HL-60/S4 treated with phorbol 12-myristate 13-acetate at 8.2 ng/mL for 4 days and 3 days (cell line): ENCODE data around the gene LRCH4.

Experiments
- in situ Hi-C: fragments of 300-500 bp; cut with MboI; formaldehyde crosslinking; loops from 2 replicates; pipeline ENCODE4 v1.15.0; 2022; ENCODE audit warnings: low sequenced_read_pairs

LRCH4 gene, protein sequence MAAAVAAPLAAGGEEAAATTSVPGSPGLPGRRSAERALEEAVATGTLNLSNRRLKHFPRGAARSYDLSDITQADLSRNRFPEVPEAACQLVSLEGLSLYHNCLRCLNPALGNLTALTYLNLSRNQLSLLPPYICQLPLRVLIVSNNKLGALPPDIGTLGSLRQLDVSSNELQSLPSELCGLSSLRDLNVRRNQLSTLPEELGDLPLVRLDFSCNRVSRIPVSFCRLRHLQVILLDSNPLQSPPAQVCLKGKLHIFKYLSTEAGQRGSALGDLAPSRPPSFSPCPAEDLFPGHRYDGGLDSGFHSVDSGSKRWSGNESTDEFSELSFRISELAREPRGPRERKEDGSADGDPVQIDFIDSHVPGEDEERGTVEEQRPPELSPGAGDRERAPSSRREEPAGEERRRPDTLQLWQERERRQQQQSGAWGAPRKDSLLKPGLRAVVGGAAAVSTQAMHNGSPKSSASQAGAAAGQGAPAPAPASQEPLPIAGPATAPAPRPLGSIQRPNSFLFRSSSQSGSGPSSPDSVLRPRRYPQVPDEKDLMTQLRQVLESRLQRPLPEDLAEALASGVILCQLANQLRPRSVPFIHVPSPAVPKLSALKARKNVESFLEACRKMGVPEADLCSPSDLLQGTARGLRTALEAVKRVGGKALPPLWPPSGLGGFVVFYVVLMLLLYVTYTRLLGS

DNA sequence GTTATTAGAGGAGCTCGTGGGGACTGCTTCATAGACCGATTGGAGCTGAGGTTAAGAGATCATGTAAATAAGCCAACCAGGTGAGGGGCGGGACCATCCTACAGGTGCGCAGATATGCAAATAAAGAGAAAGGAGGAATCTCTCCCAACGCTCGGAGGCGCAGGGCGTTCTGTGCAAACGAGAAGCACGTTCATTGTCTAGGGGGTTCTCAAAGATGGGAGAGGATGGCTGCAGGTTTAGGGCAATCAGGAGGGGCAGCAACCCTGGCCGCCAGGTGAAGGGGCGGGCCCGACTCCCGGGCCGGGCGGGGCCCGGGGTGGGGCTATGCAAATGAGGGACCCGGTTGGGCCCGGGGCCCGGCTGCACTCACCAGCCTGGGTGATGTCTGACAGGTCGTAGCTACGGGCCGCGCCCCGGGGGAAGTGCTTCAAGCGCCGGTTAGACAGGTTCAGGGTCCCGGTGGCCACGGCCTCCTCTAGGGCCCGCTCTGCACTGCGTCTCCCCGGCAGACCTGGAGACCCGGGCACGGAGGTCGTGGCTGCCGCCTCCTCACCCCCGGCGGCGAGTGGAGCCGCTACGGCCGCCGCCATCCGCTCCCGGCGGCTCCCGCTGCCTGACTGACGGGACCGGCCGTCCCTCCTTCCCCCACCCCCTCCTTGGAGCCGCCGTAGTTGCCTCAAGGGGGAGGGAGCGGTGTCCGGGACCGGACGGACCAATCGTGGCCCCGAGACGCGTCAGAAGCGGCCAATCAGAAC lies at the start of gene LRCH4:
TSS of gene LRCH4 (minus strand) at position 619 of the 755 bp plus-strand sequence. CDS start at position 590, 29 bp downstream.
- in situ Hi-C loops = no loop called here

DNA sequence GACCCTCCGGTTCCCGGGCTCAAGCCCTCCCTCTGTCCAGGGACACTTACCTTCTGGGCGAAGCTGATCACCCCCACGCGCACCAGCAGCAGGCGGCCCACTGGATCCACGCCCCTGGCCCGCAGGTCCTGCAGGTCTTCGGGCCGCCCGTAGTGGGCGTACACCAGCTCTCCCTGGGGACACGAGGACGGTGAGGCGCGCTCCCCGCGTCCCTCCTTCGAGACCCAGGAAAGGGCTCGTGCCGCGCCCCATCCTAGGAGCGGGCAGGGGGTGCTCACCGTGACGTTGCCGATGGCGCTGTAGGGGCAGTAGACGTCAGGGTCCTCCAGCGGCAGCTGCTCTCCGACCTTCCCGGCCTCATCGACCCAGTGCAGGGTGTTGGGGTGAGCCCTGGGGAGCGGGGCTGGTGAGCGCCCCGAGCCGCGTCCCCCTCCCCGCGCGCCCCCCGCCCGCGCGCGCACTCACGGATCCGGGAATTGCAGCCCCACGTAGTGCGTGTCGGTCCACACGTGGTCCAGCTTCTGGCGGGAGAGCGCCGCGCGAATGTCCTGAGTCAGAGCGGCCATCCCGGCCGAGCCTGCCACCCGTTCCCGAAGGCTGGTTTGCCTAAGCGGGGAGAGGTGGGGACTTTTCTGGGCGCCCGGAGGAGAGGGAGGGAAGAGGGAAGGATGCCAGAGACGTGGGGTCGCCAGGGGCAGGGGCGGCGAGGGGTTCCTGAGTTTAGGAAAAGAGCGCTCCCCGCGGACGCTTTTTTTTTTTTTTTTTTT lies 47.2 kb upstream of the LRCH4 start:
- in situ Hi-C loops = no loop called here

DNA sequence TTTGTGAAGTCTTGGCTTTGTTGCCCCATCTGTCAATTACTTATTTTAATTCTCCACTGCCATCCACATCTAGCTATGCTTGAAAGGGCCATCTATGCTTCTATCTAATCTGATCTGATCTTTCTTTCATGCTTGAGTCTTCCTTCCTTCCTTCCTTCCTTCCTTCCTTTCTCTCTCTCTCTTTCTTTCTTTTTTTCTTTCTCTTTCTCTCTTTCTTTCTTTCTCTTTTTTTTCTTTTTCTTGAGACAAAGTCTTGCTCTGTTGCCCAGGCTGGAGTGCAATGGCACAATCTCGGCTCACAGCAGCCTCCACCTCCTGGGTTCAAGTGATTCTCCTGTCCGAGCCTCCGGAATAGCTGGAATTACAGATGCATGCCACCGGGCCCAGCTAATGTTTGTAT lies 44.1 kb upstream of the LRCH4 start:
- in situ Hi-C loops = no loop called here

DNA sequence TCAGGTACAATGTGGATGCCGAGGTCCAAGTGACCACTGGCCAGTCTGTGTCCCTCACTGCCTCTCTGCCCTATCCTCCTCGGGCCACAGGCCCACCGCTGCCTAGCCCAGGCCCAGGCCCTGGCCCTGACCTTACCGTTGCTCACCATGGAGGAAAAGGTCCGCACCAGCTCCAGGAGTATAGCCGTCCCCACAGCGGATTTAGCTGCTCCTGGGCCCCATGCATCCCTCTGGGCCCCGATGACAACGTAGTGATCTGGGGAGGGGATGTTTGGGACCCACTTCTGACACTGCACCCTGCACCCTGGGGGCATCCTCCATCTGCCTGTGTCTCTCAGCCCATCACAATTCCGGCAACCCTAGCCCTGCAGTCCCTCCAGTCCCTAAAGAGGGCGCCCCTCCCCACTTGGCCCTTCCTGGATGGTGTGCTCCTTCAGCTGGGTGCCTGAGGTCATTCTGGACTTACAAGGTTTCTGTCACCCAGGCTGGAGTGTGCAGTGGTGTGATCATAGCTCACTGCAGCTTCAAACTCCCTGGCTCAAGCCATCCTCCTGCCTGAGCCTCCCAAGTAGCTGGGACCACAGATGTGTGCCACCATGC lies 43.3 kb upstream of the LRCH4 start:
- in situ Hi-C loops = no loop called here

DNA sequence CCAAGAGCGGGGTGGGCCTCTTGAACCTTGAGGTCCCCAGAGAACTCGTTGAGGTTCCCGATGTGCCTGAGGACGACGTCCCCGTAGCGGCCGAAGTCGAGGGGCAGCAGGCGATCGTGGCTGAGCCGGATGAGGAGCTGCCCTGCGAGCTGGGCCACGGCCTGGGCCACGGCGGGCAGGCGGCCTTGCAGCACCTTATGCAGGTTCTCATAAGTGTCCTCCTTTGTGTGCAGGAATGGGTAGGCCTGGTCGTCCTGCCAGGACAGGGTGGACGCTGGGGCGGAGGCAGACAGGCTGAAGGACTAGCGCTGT lies 41.3 kb upstream of the LRCH4 start:
- in situ Hi-C loops = no loop called here

DNA sequence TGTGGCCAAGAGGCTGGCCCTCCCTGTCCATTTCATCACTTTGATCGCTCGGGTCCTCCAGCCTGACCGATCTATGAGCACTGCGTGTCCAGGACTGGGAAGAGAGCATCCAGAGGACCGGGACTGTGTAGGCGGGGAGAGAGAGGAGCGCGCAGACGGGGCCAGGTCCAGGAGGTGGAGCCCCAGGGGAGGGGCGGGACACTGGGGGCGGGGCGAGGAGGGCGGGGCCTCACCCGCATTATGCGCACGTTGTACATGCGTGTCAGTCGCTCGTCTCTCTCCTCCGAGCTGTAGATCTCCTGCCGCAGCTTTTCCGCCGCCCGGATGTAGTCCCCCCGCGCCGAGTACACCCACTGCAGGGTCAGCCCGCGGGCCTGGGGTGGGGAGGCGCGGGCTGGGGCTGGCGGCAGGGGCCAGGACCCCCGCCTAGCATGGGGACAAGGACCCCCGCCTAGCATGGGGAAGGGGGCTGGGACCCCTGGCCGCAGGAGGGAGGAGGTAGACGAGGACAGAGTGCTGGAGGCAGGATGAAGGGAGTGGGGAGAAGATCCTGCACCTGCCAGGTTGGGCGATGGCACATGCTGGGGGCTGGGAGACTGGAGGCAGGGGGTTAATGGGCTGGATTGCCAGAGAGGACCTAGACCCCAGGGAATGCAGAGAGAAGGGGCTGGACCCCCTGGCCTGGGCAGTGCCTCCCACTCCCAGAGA lies 40.8 kb upstream of the LRCH4 start:
- in situ Hi-C loops = no loop called here

DNA sequence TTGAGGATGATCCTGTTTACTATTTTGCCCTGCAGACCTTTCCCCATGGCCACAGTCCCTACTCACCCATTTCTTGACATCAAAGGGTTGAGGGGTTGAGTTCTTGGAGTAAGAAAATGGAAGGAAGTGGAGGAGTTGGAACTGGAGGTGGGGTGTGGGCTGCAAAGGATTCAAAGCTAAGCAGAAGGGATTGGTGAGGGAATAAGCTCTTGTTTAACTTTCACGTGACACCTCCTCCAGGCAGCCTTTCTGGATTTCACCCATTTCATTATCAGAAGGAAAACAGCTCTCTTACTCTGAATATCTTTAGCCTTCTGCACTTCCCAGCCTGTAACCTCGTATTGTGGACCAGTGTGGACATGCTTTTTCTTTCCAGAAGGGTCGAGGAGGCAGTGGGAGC lies 40.1 kb upstream of the LRCH4 start:
- in situ Hi-C loops = no loop called here

DNA sequence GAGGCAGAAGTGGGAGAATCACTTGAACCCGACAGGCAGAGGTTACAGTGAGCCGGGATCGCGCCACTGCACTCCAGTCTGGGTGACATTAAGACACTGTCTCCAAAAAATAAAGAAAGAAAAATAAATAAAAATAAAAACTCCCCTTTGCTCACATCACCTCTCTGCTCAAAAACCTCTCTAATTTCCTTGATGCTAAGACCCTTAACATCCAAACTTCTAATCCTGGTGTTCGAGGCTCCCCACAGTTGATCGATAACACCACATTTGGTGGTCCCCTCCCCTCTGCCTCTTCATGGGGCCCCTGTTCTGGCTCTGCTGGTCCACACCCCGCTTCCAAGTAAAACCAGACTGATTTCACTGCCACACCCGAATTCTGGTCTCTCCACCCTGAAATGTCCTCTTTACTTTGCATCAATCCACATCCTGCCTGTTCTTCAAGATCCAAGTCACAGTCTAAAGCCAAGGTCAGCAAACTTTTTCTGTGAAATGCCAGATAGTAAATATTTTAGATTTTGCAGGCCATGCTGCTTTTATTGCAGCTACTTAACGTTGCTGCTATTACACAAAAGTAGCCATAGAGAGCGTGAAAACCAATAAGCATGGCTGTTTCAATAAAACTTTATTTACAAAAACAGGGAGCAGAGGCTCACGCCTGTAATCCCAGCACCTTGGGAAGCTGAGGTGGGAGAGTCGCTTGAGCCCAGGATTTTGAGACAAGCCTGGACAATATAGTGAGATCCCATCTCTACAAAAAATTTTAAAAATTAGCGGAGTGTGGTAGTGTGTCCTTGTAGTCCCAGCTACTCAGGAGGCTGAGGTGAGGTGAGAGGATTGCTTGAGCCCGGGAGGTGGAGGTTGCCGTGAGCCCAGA lies 38.3 kb upstream of the LRCH4 start:
- in situ Hi-C loops = no loop called here

DNA sequence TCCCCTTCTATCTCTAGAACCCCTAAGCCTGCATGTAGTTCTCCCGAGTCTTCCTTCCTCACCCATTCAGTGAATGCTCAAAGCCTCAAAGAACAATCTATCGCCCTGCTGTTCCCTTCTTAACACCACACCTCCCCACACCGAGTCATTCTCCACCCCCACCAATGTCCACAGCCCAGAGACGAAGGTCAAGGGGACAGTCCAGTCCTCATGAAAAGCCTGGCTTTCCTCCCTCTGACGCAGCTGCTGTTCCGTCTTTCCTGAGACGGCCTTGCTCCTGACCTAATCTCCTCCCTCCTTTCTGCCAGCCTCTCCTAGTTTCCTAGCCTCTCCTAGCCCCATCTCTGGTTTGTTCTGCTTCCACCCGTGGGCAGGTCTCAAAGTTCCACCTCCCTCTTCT lies 35.6 kb upstream of the LRCH4 start:
- in situ Hi-C loops = no loop called here

DNA sequence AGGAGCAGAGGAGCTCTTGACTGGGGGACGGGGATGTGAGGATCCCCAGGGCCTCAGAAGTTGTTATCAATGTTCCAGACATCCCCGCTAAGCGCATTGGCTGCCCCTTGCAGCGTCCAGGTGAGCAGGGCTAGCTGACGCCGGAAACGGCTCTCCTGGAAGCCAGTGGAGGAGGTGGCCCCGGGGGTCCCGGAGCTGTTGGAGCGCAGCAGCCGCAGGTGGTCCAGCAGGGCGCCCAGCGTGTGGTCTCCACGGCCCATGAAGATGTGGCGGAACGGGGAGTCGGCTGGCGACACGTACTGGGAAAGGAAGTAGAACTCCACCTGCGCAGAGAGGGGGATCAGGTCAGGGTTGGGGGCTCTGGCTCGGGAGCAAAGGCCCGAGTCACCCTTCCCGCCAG lies 34.9 kb upstream of the LRCH4 start:
- in situ Hi-C loops = no loop called here

DNA sequence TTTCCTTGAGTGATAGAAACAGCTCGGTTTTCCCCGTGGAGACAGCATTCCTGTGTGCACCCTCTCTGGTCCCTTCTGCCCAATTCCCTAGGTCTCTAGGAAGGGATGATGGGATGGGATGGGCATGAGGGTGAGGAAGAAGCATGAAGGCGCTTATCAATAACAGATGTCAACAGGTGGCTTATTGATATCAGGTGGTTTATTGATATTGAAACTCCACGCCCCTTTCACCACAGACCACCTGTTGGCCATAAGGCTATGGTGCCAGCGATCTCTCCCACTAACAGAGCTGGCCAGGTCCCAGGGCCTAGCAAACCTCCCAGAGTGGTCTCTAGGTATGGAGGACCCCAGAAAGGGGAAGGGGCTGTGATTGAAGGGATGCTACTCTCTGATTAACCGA lies 34.3 kb upstream of the LRCH4 start:
- in situ Hi-C loops = no loop called here

DNA sequence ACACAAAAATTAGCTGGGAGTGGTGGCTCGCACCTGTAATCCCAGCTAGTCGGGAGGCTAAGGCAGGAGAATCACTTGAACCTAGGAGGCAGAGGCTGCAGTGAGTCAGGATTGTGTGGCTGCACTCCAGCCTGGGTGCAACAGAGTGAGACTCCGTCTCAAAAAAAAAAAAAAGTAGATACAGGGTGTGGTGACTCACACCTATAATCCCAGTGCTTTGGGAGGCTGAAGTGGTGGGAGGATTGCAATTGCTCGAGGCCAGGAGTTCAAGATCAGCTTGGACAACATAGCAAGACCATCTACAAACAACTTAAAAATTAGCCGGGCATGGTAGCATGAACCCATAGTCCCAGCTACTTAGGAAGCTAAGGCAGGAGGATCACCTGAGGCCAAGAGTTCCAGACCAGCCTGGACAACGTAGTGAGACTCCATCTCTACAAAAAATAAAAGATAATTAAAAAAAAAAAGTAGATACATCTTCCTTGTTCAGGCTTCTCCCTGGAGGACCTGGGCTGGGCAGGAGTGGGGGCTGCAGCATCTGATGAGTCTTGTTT lies 28.5 kb upstream of the LRCH4 start:
- in situ Hi-C loops = no loop called here

DNA sequence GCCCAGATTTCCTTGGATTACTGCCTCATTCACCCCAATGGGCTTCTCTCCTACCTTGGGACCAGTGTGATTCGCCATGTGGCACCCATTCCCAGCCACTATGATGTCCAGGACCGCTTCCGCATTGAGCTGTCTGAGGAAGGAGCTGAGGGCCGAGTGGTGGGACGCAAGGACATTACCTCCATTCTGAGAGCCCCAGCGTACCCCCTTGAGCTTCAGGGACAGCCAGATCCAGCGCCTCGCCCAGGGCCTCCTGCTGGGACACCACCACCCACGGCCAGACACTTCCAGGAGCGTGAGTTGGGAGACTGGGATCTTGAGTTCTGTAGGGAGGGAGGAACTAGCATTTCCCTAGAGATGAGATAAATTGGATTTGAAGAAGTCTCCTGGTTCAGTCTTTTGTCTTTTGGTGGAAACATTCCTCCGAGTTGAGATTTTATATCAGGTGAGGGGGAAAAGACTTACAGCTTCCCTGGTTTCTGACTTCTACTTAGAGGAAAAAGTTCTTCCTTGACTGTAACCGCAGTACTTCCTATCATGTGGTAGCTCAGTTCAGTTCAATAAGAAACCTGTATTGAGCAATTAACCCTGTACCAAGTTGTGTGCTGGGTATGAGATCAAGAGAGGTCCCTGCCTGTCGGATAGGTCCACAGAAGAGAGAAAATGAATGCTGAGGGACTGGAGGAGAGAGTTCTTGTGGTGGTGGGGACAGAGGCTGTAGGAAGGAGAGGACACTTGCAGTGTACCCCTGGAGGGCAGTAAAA lies 27.7 kb upstream of the LRCH4 start:
- in situ Hi-C loops = no loop called here

DNA sequence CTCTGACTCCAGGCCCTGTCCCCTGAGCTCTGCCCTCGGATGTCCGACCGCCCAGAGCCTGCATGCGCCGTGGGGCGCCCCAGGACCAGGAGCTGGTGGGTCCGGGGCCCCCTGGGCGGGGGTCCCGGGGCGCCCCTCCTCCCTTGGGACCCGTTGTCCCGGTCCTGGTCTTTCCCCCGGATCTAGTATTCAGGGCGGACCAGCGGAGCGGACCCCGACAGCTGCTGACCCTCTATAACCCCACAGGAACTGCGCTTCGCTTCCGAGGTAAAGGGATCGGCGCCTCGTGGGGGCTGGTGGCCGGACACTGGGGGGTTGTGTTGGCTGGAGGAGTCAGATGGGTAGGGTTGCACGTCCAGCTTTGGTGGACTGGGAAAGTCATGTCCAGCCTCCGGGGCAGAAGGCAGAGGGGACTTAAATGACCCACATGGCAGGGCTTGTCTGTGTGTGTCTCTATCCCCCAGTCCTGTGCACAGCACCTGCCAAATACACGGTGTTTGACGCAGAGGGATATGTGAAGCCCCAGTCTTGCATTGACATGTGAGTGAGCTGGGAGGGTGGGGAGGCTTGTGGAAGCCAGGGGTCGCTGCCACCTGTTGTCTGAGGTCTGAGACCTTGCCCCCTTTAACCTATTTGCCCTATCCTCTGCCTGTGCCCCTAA lies 26.9 kb upstream of the LRCH4 start:
- in situ Hi-C loops = no loop called here

DNA sequence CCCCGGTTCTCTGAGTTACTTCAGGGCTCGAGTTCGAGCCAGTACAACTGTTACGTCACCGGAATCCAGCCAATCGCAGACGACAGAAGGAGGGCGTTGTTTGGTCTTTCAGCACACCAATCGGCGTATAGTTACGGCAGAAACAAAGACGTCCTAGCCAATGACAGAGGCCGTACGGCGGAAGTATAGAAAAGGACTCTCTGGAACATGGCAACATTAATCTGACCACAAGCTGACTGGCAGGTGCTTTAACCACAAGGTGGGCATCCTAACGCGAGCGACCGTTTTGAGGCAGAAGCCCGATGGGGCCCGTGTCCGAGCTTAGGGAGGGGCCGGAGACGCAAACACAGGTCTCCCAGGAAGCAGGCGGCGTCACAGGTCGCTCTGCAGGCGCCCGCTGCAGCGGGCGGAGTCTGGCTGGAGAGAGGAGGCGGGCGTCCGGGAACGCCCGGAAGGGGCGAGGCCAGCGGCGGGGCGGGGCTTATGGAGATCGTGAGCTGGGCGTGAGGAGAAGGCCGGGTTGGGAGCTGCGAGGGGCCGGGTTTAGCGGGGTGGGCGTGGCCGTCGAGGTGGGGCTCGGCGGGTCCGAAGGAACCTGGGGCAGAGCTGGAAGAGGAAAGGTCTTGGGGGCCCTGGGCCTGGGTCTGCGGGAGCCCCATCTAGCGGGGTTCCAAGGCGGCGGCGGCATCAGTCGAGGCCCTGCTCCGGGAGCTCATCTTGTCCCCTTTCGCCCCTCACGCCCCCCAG lies 26.2 kb upstream of the LRCH4 start, which contains the start of gene MOSPD3:
TSS of gene MOSPD3 (plus strand) at position 558 of the 747 bp plus-strand sequence. CDS start 252 bp downstream, outside the sequence.
- in situ Hi-C loops = no loop called here

DNA sequence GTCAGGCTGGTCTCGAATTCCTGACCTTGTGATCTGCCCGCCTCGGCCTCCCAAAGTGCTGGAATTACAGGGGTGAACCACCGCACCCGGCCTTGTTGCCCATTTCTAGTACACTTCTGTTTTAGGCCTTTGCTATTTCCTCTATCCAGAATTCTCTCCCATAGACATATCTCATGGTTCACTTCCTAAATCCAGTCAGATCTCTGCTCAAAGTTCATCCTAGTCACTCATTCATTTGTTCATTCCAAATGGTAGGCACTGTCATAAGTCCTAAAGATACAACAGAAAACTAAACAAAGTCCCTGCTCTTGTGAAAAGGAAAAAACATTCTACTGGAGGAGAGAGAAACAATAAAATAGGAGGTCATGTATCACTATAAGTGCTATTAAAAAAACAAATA lies 24.0 kb upstream of the LRCH4 start:
- in situ Hi-C loops = no loop called here

DNA sequence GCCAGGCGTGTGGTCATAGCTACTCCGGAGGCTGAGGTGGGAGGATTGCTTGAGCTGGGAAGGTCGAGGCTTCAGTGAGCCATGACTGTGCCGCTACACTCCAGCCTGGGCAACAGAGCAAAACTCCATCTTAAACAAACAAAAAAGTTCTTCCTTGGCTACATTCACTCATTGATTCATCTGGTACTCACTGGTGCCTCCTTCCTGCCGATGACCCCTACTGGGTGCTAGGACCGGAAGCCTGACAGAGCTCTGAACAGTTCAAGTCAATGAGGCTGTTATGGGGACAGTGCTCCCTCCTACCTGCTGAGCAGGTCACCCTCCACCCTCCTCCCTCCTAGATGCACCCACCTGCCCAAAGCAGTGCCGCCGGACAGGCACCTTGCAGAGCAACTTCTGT lies 21.2 kb upstream of the LRCH4 start:
- in situ Hi-C loops = no loop called here
